ENCODE data around the gene LRP10.

DNA sequence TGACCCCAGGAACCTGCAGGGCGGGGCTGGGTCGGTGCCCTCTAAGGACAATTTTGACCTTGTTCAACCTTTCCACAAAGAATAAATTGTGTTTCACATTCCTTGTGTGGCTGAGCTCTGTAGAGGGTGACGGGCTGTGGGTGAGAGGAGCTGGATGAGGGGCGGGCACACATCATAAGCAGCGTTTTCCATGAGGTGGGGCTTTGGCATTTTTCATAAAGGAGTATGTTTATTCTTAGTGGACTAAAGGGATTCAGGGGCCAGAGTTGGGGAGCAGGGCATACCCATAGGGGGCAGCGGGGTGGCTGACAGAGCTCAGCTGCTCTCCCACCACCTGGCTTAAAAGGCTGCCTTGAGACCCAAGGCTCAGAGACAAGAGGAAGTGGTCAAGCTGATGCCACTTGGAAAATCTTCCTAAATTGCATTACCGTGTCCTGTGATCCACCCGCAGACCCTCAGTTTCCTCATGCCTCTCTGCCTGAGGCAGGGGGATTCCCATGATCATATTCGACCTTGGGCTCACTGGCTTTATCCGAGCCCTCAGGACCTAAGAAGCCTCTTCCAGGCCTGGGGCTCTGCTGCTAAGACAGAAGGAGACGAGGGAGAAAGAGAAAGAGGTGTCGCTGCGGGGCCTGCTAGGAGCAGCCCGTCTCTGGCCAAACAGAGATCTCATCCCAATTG is 23.7 kb upstream of the LRP10 start:
- TF ChIP-seq CTCF (IDR thresholded peaks at IDR 0.05 in 2 of 3, conservative IDR thresholded peaks at IDR 0.05 in 1 of 3; ENCODE audit: borderline replicate concordance in 1 of 3, insufficient read depth in 1 of 3, low read depth in 2 of 3, low read length in 2 of 3), result 0 out of 6 replicates have a peak, but pooled peaks of 1 of the 3 experiments have one; percentile 10
- no peak for TF ChIP-seq POLR2AphosphoS5 (IDR thresholded peaks at IDR 0.05; ENCODE audit: low read depth, low read length)
- TF ChIP-seq EZH2phosphoT487 (IDR thresholded peaks at IDR 0.05; ENCODE audit: borderline replicate concordance), result no peak
